ENCODE data around the gene PEX5L.

PEX5L gene

DNA sequence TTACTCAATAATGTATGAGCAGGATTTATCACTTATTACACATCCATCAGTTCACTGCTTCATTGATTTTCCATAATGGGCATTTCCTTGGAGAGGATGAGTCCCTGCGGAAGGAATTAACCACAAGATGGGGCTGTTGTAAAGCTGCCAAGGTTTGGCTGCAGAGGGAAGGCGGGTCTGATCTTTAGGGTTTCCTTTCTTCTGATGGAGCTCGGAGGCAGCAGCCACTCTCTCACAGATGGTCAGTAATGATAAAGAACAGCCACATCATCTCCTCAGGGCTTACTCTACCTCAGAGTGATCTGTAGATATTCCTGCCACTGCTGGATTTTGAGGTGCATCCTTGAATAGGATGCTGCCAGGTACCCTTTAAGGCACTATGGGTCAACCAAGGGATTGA is 268.7 kb downstream of the PEX5L start:
- no peak for DNase-seq

DNA sequence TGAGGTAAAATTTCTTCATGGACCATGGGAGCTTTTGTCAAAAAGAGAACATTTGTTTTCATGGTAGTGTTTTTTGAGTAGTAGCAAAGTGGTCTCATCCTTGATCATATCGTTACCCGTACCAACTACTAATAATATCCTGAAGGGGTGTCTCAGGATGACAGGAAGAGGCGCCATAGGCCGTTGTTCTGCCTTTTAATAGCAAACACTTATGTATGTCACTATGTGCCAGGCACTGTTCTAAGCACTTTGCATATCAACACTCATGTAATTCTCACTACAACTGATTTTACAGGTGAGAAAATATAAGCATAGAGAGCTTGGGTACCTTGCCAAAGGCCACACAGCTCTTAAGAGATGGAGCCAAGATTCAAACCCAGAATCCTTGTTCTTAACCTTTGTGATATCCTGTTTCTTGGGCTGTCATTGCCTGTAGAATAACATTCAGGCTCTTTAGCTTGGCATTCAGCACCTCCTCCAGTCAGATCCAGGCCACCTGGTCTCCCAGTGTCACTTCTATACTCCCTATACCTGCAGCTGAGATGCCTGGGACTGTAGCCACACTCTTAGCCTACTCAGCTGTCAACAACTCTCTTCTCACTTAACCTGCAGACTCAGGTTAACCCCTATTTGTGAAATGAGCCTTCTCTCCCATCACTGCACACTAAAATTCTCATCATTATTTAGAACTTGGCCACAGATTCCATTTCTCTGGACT is 270.2 kb downstream of the PEX5L start:
- no peak for DNase-seq

DNA sequence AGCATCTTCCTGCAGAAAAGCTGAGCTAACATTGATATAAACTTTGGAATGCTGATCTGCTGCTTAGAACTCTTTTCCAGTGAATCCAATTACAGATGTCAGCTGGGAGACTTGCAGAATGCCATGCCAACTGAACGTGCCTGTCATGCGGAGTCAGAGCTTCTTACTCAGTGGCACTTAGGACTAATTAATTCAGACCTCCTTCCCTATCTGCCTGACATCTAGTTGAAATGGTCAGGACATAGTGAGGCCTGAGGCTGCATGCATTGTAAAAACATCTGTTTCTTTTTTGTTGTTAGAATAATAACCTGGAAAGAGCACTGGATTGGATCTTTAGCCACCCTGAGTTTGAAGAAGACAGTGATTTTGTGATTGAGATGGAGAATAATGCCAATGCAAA is 271.3 kb downstream of the PEX5L start:
- no peak for DNase-seq

DNA sequence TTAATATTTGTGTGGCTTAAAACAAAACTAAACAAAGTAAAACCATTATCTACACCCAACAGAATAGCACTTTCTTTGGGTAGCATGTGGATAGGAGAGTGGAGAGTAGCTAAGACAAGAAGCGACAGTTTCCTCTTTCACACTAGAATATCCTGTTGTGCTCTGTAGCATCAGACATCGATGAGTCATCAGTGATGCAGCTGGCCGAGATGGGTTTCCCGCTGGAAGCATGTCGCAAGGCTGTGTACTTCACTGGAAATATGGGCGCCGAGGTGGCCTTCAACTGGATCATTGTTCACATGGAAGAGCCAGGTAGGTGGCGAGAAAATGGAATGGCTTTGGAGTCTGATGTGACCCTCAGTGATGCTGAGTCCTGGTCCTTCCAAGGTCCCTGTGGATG is 275.8 kb downstream of the PEX5L start:
- DNase-seq: no peak

DNA sequence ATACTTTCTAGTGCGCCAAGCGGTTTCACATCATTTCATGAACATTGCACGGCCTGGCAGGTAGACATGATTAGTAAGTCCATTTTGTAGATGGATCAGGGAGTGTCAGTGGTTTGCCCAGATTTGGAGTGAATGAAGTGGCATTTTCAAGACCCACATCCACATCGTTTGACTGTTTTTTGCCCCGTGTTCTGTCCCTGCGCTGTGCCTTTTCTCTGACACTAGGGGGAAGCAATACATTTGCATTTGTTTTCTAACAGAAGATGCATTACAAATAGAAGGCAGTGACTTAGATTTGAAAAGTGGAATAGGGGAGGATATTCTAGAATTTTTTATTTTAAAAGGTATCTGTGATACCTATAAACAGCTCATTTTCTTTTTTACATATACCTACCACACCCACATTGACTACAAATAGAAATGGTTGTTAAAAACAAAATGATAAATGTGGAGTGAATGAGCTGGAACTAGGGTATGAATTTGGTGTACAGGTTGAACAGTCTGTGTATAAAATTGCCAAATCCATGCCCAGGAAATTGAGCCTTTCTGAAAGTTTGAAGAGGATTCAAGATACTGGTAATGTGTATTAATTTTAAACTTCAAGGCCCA is 285.9 kb downstream of the PEX5L start:
- no peak for DNase-seq

DNA sequence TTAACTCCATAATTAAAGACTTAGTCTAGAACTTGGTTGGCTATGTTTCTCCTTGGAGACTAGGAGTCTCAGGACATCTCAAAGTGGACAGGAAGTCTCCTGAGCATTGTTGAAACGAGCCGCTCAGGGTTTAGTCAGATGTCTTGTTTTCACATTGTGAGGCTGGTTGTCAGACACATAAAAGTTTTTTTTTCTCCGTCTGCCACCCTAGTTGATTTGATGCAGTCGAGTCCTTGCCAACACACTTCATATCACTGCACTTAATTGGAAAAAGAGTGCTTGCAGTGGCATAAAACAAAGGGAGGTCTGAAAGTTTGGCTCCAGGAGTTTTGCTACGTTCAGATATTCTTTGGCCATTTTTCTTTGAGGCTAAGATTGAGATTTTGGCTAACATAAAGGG is 291.0 kb downstream of the PEX5L start:
- DNase-seq: no peak

DNA sequence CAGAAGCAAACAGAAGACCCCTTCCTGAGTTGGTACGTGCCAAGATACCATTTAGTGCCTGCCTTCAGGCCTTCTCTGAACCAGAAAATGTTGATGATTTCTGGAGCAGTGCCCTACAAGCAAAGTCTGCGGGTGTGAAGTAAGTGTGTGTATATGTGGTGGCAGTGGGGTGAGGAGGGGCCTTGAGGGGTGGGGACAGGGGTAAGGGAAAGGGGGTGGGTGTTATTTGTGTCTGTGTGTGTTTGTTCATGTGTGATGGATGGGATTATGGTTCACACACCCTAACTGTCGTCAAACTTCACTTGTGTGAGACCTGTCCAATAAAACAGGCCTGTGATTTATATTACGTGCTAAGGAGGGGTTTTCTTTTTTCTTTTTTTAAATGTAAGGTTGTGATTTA is 291.7 kb downstream of the PEX5L start:
- no peak for DNase-seq
